Caco-2 (cell line): ENCODE measurements around the gene NOSIP. TPM values are rescaled to one million over a fixed set of nuclear protein-coding genes. Genes with fewer than 3 reads are reported as not detected.
A peak's percentile ranks its signal among the peaks of the same experiment; 100 is the strongest.

Experiments
- BruUV-seq: library from RNA; stranded (reverse); fragments of 400-500 nt; replicated peaks from 2 replicates; lab custom pipeline; 2021; lab: Mats Ljungman, UMichigan
- CTCF ChIA-PET: fragments of 300-600 bp; sonication (Branson Sonifier 250); formaldehyde crosslinking; loops from one replicate; lab custom pipeline; 2022; ENCODE audit warnings: antibody characterized with exemption; lab: Charles Lee
- POLR2A ChIA-PET: fragments of 300-600 bp; sonication (Branson Sonifier 250); formaldehyde crosslinking; loops from one replicate; lab custom pipeline; 2022; ENCODE audit warnings: antibody characterized with exemption; lab: Charles Lee
- DNase-seq, 2 experiments: peaks; one replicate each; pipeline versions ENCODE4 v3.0.0 to v3.0.0-alpha.2; 2020 to 2022
- H3K27me3 ChIP-seq: replicated peaks from 2 replicates; pipeline ENCODE4 v1.6.0; 2011; ENCODE audit warnings: low read length; ENCODE audit not compliant: control insufficient read depth, insufficient read depth
- H3K36me3 ChIP-seq: 2 replicates; pipeline ENCODE4 v1.5.1; 2011; ENCODE audit warnings: low read length; ENCODE audit not compliant: control insufficient read depth, insufficient read depth
- H3K4me1 ChIP-seq: fragments of 250-450 bp; sonication (Bioruptor Pico); 2 replicates; pipeline ENCODE4 v1.5.1; 2020; ENCODE audit warnings: mild to moderate bottlenecking
- H3K4me3 ChIP-seq: 2 replicates; pipeline ENCODE4 v1.5.1; 2011; ENCODE audit warnings: low read depth, mild to moderate bottlenecking, control low read depth, low read length
- H3K9me3 ChIP-seq: fragments of 250-450 bp; sonication (Bioruptor Pico); 2 replicates; pipeline ENCODE4 v1.5.1; 2020; ENCODE audit warnings: mild to moderate bottlenecking, moderate library complexity
- H3K27ac Mint-ChIP-seq: one replicate; pipeline ENCODE4 v1.8.0; 2022; ENCODE audit warnings: mixed read lengths; ENCODE audit not compliant: unreplicated experiment
- H3K27me3 Mint-ChIP-seq: one replicate; pipeline ENCODE4 v1.8.0; 2022; ENCODE audit warnings: mixed read lengths; ENCODE audit not compliant: insufficient read depth, unreplicated experiment
- H3K36me3 Mint-ChIP-seq: one replicate; pipeline ENCODE4 v1.8.0; 2022; ENCODE audit warnings: mild to moderate bottlenecking, mixed read lengths; ENCODE audit not compliant: insufficient read depth, unreplicated experiment
- H3K4me1 Mint-ChIP-seq: one replicate; pipeline ENCODE4 v1.8.0; 2022; ENCODE audit warnings: low read depth, mixed read lengths; ENCODE audit not compliant: unreplicated experiment
- H3K4me3 Mint-ChIP-seq: one replicate; pipeline ENCODE4 v1.8.0; 2022; ENCODE audit warnings: mild to moderate bottlenecking, moderate library complexity, mixed read lengths; ENCODE audit not compliant: unreplicated experiment
- H3K9me3 Mint-ChIP-seq: one replicate; pipeline ENCODE4 v1.8.0; 2022; ENCODE audit warnings: mixed read lengths; ENCODE audit not compliant: unreplicated experiment
- intact Hi-C: fragments of 100-400 bp; cut with micrococcal nuclease; formaldehyde crosslinking; loops from one replicate; pipeline ENCODE4 v1.10.0; 2022; ENCODE audit not compliant: unreplicated experiment
- total RNA-seq: library from RNA; stranded (reverse); gene quantifications from 2 replicates; pipeline ENCODE4 v1.2.3, GENCODE V29; 2022
- TF ChIP-seq, protein P1 (sequence below), 2 experiments: fragments of 200-600 bp in 1 of 2; IDR thresholded peaks; 1 replicate in 1 of 2; 2 replicates in 1 of 2; pipeline versions ENCODE4 v1.5.1 to v1.8.0; 2011 to 2022; ENCODE audit warnings: antibody characterized with exemption in 1 of 2, control low read depth in 1 of 2, inconsistent platforms in 1 of 2, low read depth in 1 of 2, low read length in 1 of 2, mild to moderate bottlenecking in 1 of 2, moderate library complexity in 1 of 2; ENCODE audit not compliant: insufficient read depth in 1 of 2, severe bottlenecking in 1 of 2, unreplicated experiment in 1 of 2

The NOSIP gene
- total RNA-seq, 1 experiment from 2014 or later, result 74.7 TPM

- Mint-ChIP-seq H3K27me3 (no peaks in the 10 kb centered on the region), H3K9me3 (no peaks in the 10 kb centered on the region), H3K4me1 (peaks cover 29% of the 10 kb centered on the region), H3K27ac (peak overlapping the region; percentile 82), H3K4me3 (peak overlapping the region; percentile 74), H3K36me3 (peaks cover 35% of the 10 kb centered on the region)
- Histone ChIP-seq H3K36me3 (peaks cover 1% of the 10 kb centered on the region), H3K4me1 (peaks cover 10% of the 10 kb centered on the region), H3K27me3 (no peaks in the 10 kb centered on the region), H3K4me3 (peak overlapping the region; percentile 99), H3K9me3 (no peaks in the 10 kb centered on the region)
- TF ChIP-seq, protein P1, sequence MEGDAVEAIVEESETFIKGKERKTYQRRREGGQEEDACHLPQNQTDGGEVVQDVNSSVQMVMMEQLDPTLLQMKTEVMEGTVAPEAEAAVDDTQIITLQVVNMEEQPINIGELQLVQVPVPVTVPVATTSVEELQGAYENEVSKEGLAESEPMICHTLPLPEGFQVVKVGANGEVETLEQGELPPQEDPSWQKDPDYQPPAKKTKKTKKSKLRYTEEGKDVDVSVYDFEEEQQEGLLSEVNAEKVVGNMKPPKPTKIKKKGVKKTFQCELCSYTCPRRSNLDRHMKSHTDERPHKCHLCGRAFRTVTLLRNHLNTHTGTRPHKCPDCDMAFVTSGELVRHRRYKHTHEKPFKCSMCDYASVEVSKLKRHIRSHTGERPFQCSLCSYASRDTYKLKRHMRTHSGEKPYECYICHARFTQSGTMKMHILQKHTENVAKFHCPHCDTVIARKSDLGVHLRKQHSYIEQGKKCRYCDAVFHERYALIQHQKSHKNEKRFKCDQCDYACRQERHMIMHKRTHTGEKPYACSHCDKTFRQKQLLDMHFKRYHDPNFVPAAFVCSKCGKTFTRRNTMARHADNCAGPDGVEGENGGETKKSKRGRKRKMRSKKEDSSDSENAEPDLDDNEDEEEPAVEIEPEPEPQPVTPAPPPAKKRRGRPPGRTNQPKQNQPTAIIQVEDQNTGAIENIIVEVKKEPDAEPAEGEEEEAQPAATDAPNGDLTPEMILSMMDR (IDR thresholded peaks at IDR 0.05; ENCODE audit: insufficient read depth in 1 of 2, low read depth in 1 of 2, low read length in 1 of 2, severe bottlenecking in 1 of 2, unreplicated experiment in 1 of 2), result no peak
- intact Hi-C loops, result loop anchor here (1.0 kb wide), 1 partner anchor 84 kb away; no protein-coding TSS in a partner anchor
- ChIA-PET POLR2A (interaction anchor here (0.6 to 0.7 kb wide), 2 partner anchors 83 to 122 kb away, joined by 3 to 13 read pairs; no protein-coding TSS in a partner anchor), CTCF (interaction anchor here (2.4 kb wide), 1 partner anchor 48 kb away, joined by 9 read pairs; the partner anchor contains the start of gene RRAS)
- TSS peak; percentile 11 for BruUV-seq
- DNase-seq, result peak in 1 of 2 experiments; percentile 57
Observed at GRCh38 chr19:49591731-49592485, 11.6 kb upstream of the NOSIP start.

DNA sequence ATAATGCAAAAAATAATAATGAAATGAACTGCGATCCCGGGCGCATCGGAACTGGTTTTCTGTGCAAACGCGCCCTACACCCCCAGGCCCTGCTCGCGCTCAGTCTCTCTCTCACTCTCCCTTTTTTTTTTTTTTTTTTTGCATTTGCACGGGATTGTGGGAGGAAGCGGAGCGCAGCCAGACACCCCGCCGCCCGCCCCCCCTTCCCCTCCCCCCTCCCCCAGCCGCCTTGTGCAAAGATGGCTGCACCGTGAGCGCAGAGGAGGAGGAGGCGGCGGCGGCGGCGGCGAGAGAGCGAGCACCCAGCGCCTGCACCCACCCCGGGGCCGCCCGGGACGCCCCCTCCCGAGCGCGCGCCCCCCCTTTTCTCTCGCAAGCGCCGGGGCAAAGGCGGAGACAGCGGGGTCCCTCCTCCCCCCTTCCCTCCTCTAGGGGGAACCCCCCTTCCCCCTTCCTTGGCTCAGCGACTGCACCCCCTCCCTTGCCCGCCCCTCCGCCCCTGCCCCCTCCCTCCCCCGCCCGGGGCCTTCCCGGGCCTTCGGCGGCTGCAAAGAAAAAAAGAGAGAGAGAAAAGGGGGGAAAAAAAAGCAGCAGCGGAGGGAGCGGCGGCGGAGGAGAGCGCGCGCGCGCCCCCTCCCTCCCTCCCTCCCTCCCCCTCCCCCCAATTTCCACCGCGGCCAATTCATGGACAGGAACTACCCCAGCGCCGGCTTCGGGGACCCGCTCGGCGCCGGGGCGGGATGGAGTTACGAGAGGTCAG, 10.8 kb upstream of the NOSIP start, which contains the start of gene PRR12:
PRR12 (plus strand) TSS at position 212 of the 760 bp plus-strand sequence; CDS start at position 685, 473 bp downstream.
- Mint-ChIP-seq H3K4me3 (peak within 1 kb of the TSS; percentile 74), H3K4me1 (peaks cover 29% of the 10 kb centered on the region), H3K27me3 (no peaks in the 10 kb centered on the region), H3K27ac (peak within 1 kb of the TSS; percentile 82), H3K9me3 (no peaks in the 10 kb centered on the region), H3K36me3 (peaks cover 28% of the 10 kb centered on the region)
- TF ChIP-seq, protein P1 (IDR thresholded peaks at IDR 0.05; ENCODE audit: insufficient read depth in 1 of 2, low read depth in 1 of 2, low read length in 1 of 2, severe bottlenecking in 1 of 2, unreplicated experiment in 1 of 2), result no peak
- BruUV-seq, result no TSS peak
- no peaks in the 10 kb centered on the region for H3K9me3 ChIP-seq
- peaks cover 10% of the 10 kb centered on the region for H3K4me1 ChIP-seq
- peak; percentile 71 to 72 for DNase-seq
- POLR2A ChIA-PET, result interaction anchor here (0.7 to 1.6 kb wide), 6 partner anchors 11 to 122 kb away, joined by 5 to 18 read pairs (median 10); partner anchors contain the start of genes BCL2L12, IRF3, NOSIP and PRRG2
- intact Hi-C loops, result loop anchor here (1.0 kb wide), 2 partner anchors 11 to 49 kb away; partner anchors contain the start of genes NOSIP and RRAS
- H3K27me3 ChIP-seq, result no peaks in the 10 kb centered on the region
- CTCF ChIA-PET, result interaction anchor here (2.4 kb wide), 1 partner anchor 49 kb away, joined by 9 read pairs; the partner anchor contains the start of gene RRAS
- H3K4me3 ChIP-seq, result peak within 1 kb of the TSS; percentile 99
- H3K36me3 ChIP-seq, result peaks cover 1% of the 10 kb centered on the region
